ENCODE results near the gene PTEN.

DNA sequence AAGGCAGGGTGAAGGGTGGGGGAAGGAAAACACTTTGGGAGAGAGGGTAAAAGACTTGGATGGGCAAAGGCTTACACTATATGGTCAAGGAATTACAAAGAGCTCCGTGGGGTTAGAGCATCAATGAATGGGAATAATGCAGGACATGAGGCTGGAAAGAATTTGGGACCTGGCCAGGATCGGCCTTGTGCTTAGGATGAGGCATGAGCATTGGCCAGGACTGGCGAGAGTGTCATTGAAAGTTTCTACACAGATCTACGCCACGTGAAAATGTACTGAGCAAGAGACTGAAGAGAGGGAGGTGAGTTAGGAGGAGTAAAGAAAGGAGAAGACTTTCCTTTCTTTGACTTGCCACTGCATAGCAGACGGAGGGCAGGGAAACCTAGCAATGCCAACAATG lies 142.8 kb downstream of the PTEN start:
- TF ChIP-seq EGR1 (IDR thresholded peaks at IDR 0.05) = no peak
- no peak for TF ChIP-seq YY1 (IDR thresholded peaks at IDR 0.05; ENCODE audit: low read depth)
- TF ChIP-seq, protein P1, sequence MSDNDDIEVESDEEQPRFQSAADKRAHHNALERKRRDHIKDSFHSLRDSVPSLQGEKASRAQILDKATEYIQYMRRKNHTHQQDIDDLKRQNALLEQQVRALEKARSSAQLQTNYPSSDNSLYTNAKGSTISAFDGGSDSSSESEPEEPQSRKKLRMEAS (IDR thresholded peaks at IDR 0.05) = no peak
